PC-3 (cell line): ENCODE data around the gene ENPP5. TPM values are rescaled to one million over a fixed set of nuclear protein-coding genes. Genes with fewer than 3 reads are reported as not detected.
A peak's percentile ranks its signal among the peaks of the same experiment; 100 is the strongest.

Experiments used
- ATAC-seq: fragments of 200-7000 bp; cut with Tn5 transposase; 2 replicates; pipeline ENCODE4 v1.9.1; 2020; ENCODE audit warnings: mild to moderate bottlenecking, moderate library complexity
- BruUV-seq: library from RNA; stranded (reverse); fragments of 400-500 nt; replicated peaks from 2 replicates; lab custom pipeline; 2021; lab: Mats Ljungman, UMichigan
- CTCF ChIA-PET: fragments of 300-600 bp; sonication (Branson Sonifier 250); formaldehyde crosslinking; loops from one replicate; lab custom pipeline; 2022; ENCODE audit warnings: antibody characterized with exemption; lab: Charles Lee
- POLR2A ChIA-PET: fragments of 300-600 bp; sonication (Branson Sonifier 250); formaldehyde crosslinking; loops from one replicate; lab custom pipeline; 2022; ENCODE audit warnings: antibody characterized with exemption; ENCODE audit not compliant: unreplicated experiment; lab: Charles Lee
- DNase-seq: peaks from one replicate; pipeline ENCODE4 v3.0.0-alpha.2; 2015
- H2AFZ ChIP-seq: fragments of 300-600 bp; sonication (generic); 2 replicates; pipeline ENCODE4 v1.6.0; 2016; ENCODE audit warnings: antibody characterized with exemption, low read length
- H3F3A ChIP-seq: fragments of 300-600 bp; sonication (generic); one replicate; pipeline ENCODE4 v1.6.0; 2017; ENCODE audit warnings: antibody characterized with exemption, low read length, control low read depth, mild to moderate bottlenecking; ENCODE audit not compliant: unreplicated experiment
- H3K27ac ChIP-seq: fragments of 300-600 bp; sonication (generic); 2 replicates; pipeline ENCODE4 v1.5.1; 2016; ENCODE audit warnings: mild to moderate bottlenecking, low read length
- H3K27me3 ChIP-seq: fragments of 300-600 bp; sonication (generic); 2 replicates; pipeline ENCODE4 v1.6.1; 2016; ENCODE audit warnings: low read length, mixed read lengths
- H3K36me3 ChIP-seq: fragments of 300-600 bp; sonication (generic); 2 replicates; pipeline ENCODE4 v1.6.1; 2016; ENCODE audit warnings: low read depth, mixed run types, low read length, mixed read lengths
- H3K4me1 ChIP-seq: fragments of 300-600 bp; sonication (generic); 2 replicates; pipeline ENCODE4 v1.5.1; 2016; ENCODE audit warnings: low read length; ENCODE audit not compliant: insufficient read depth
- H3K4me2 ChIP-seq: fragments of 300-600 bp; sonication (generic); 2 replicates; pipeline ENCODE4 v1.6.0; 2016; ENCODE audit warnings: low read length
- H3K4me3 ChIP-seq: fragments of 300-600 bp; sonication (generic); 2 replicates; pipeline ENCODE4 v1.5.1; 2016; ENCODE audit warnings: mild to moderate bottlenecking, low read length, mixed read lengths
- H3K79me2 ChIP-seq: fragments of 300-600 bp; sonication (generic); 2 replicates; pipeline ENCODE4 v1.6.1; 2017; ENCODE audit warnings: low read length, mixed read lengths
- H3K9ac ChIP-seq: fragments of 300-600 bp; sonication (generic); 2 replicates; pipeline ENCODE4 v1.6.0; 2016; ENCODE audit warnings: mild to moderate bottlenecking, low read length
- H3K9me2 ChIP-seq: fragments of 300-600 bp; sonication (generic); replicated peaks from 2 replicates; pipeline ENCODE4 v1.6.1; 2016; ENCODE audit warnings: mixed run types, low read length, mixed read lengths
- H3K9me3 ChIP-seq: fragments of 300-600 bp; sonication (generic); 2 replicates; pipeline ENCODE4 v1.6.1; 2016; ENCODE audit warnings: low read length, mixed read lengths
- H4K20me1 ChIP-seq: fragments of 300-600 bp; sonication (generic); 2 replicates; pipeline ENCODE4 v1.6.1; 2016; ENCODE audit warnings: low read length, mixed read lengths
- CTCF ChIP-seq: fragments of 300-600 bp; sonication (generic); conservative IDR thresholded peaks from 2 replicates; pipeline ENCODE4 v1.5.1; 2017; ENCODE audit warnings: antibody characterized with exemption, low read depth, mild to moderate bottlenecking, low read length
- EZH2 ChIP-seq: fragments of 300-600 bp; sonication (generic); IDR thresholded peaks from one replicate; pipeline ENCODE4 v1.6.1; 2017; ENCODE audit warnings: antibody characterized with exemption, mild to moderate bottlenecking, low read length; ENCODE audit not compliant: unreplicated experiment
- EZH2phosphoT487 ChIP-seq: fragments of 300-600 bp; sonication (generic); IDR thresholded peaks from 2 replicates; pipeline ENCODE4 v1.6.1; 2018; ENCODE audit warnings: mild to moderate bottlenecking, antibody characterized with exemption, low read length, borderline replicate concordance
- intact Hi-C: fragments of 100-400 bp; cut with micrococcal nuclease; formaldehyde crosslinking; loops from 2 replicates; pipeline ENCODE4 v1.9.0; 2023
- total RNA-seq: library from RNA; depleted of rRNA; stranded (reverse); fragments of >200 nt; gene quantifications from 2 replicates; pipeline ENCODE4 v1.2.3, GENCODE V29; 2014

ENPP5 gene
- total RNA-seq, 1 experiment from 2014 or later, result 0.04 TPM

GRCh38 chr6:46210294-46210693 is 39.5 kb upstream of the ENPP5 start:
- ATAC-seq, result no peak
- no TSS peak for BruUV-seq
- CTCF ChIA-PET, result no interaction called here

GRCh38 chr6:46208303-46208702 is 37.5 kb upstream of the ENPP5 start:
- no peaks in the 10 kb centered on the region for H3F3A ChIP-seq
- H3K9me3 ChIP-seq, result no peaks in the 10 kb centered on the region
- TF ChIP-seq EZH2, result no peak
- no peak for TF ChIP-seq EZH2phosphoT487
- TF ChIP-seq CTCF, result no peak
- H4K20me1 ChIP-seq, result no peaks in the 10 kb centered on the region
- ChIA-PET POLR2A (no interaction called here), CTCF (no interaction called here)
- H3K79me2 ChIP-seq, result no peaks in the 10 kb centered on the region
- ATAC-seq (no peak), DNase-seq (no peak)
- H3K4me1 ChIP-seq, result no peaks in the 10 kb centered on the region
- no peak overlapping the region for H3K4me2 ChIP-seq
- no peak overlapping the region for H3K4me3 ChIP-seq
- intact Hi-C loops, result no loop called here
- no peak overlapping the region for H3K9ac ChIP-seq
- H3K27me3 ChIP-seq, result peaks cover 7% of the 10 kb centered on the region; the same call in 1 of the 2 replicates
- no peaks in the 10 kb centered on the region for H3K9me2 ChIP-seq
- H2AFZ ChIP-seq, result no peak overlapping the region
- no TSS peak for BruUV-seq
- no peaks in the 10 kb centered on the region for H3K36me3 ChIP-seq
- H3K27ac ChIP-seq, result no peak overlapping the region

More at GRCh38 chr6:46210294-46210693, 39.5 kb upstream of the ENPP5 start:
- Histone ChIP-seq H3K36me3 (no peaks in the 10 kb centered on the region), H3K27me3 (peaks cover 13% of the 10 kb centered on the region; the same call in 1 of the 2 replicates), H3F3A (no peaks in the 10 kb centered on the region), H3K27ac (no peak overlapping the region), H3K9ac (no peak overlapping the region), H3K79me2 (no peaks in the 10 kb centered on the region), H2AFZ (no peak overlapping the region), H3K9me2 (no peaks in the 10 kb centered on the region), H3K4me2 (no peak overlapping the region), H4K20me1 (no peaks in the 10 kb centered on the region), H3K9me3 (no peaks in the 10 kb centered on the region), H3K4me3 (no peak overlapping the region), H3K4me1 (no peaks in the 10 kb centered on the region)
- intact Hi-C loops, result no loop called here
- POLR2A ChIA-PET, result no interaction called here
- no peak for TF ChIP-seq EZH2phosphoT487
- no peak for TF ChIP-seq EZH2
- TF ChIP-seq CTCF, result no peak
- DNase-seq, result no peak

- ChIA-PET CTCF (interaction anchor here (0.5 to 1.3 kb wide), 2 partner anchors 12 to 117 kb away, joined by 3 to 10 read pairs; no protein-coding TSS in a partner anchor), POLR2A (no interaction called here)
- Histone ChIP-seq H3K4me1 (no peaks in the 10 kb centered on the region), H3K27me3 (peaks cover 18% of the 10 kb centered on the region), H3F3A (no peaks in the 10 kb centered on the region), H3K36me3 (no peaks in the 10 kb centered on the region), H3K9me3 (no peaks in the 10 kb centered on the region), H3K27ac (no peak overlapping the region), H3K4me2 (no peak overlapping the region), H3K9ac (no peak overlapping the region), H4K20me1 (no peaks in the 10 kb centered on the region), H2AFZ (no peak overlapping the region), H3K79me2 (no peaks in the 10 kb centered on the region), H3K9me2 (no peaks in the 10 kb centered on the region), H3K4me3 (no peak overlapping the region)
- DNase-seq, result peak; percentile 18
- intact Hi-C loops, result loop anchor here (1.0 kb wide), 1 partner anchor 117 kb away; no protein-coding TSS in a partner anchor
- no peak for ATAC-seq
- no TSS peak for BruUV-seq
- TF ChIP-seq CTCF (no peak), EZH2 (no peak), EZH2phosphoT487 (no peak)
Observed at GRCh38 chr6:46207174-46207573, 36.4 kb upstream of the ENPP5 start.
